NT2/D1 (cell line): ENCODE measurements around the gene TP53RK.

Source experiments
- SUZ12 ChIP-seq: IDR thresholded peaks from 2 replicates; pipeline ENCODE4 v1.6.1; 2011; ENCODE audit not compliant: insufficient read length, insufficient read depth; ENCODE audit errors: extremely low read depth
- YY1 ChIP-seq: IDR thresholded peaks from 2 replicates; pipeline ENCODE4 v1.6.1; 2011; ENCODE audit not compliant: insufficient read length, insufficient read depth
- ZNF274 ChIP-seq: IDR thresholded peaks from 2 replicates; pipeline ENCODE4 v1.6.1; 2011; ENCODE audit warnings: mild to moderate bottlenecking, low read depth, low read length

- TF ChIP-seq ZNF274 (no peak), YY1 (no peak), SUZ12 (no peak)
Measured at GRCh38 chr20:46698788-46699187, 9.5 kb upstream of the TP53RK start.
